SK-MEL-5 (cell line): ENCODE data around the gene TRPC5OS. TPM values are rescaled to one million over a fixed set of nuclear protein-coding genes. Genes with fewer than 3 reads are reported as not detected.

Experiments used
- DNase-seq: peaks from one replicate; pipeline ENCODE4 v3.0.0-alpha.2; 2016; ENCODE audit warnings: low read depth, low spot score
- in situ Hi-C: cut with HindIII; loops from 2 replicates; pipeline ENCODE4 v1.10.0; 2016; ENCODE audit warnings: low sequenced_read_pairs, high pct_unique_total_duplicates, low pct_unique_long_range_greater_than_20kb
- total RNA-seq: library from RNA; depleted of rRNA; stranded (reverse); fragments of >200 nt; shearing (Covaris generic); gene quantifications from 2 replicates; pipeline ENCODE4 v1.2.3, GENCODE V29; 2014; rRNA removed

TRPC5OS gene
- total RNA-seq, 1 experiment from 2014 or later = not detected

GRCh38 chrX:111881715-111882114 lies 5.7 kb downstream of the TRPC5OS start:
- no peak for DNase-seq
- in situ Hi-C loops = no loop called here

- in situ Hi-C loops = no loop called here
- DNase-seq = no peak
Measured at GRCh38 chrX:111886678-111887077, 10.7 kb downstream of the TRPC5OS start.

GRCh38 chrX:111888600-111888999 lies 12.6 kb downstream of the TRPC5OS start:
- in situ Hi-C loops = no loop called here

GRCh38 chrX:111892375-111892774 lies 16.4 kb downstream of the TRPC5OS start:
- DNase-seq = peak; percentile 18
- in situ Hi-C loops = no loop called here

More at GRCh38 chrX:111888600-111888999, 12.6 kb downstream of the TRPC5OS start:
- DNase-seq = no peak

GRCh38 chrX:111896148-111896547 lies 20.2 kb downstream of the TRPC5OS start:
- in situ Hi-C loops = no loop called here
- no peak for DNase-seq

- DNase-seq = no peak
- in situ Hi-C loops = no loop called here
Measured at GRCh38 chrX:111914398-111915090, 38.6 kb downstream of the TRPC5OS start.

GRCh38 chrX:111917591-111917990 lies 41.6 kb downstream of the TRPC5OS start:
- in situ Hi-C loops = no loop called here
- no peak for DNase-seq

- no peak for DNase-seq
- in situ Hi-C loops = no loop called here
Measured at GRCh38 chrX:111928456-111928855, 52.5 kb downstream of the TRPC5OS start.

Other genes starting within 250 kb of the TRPC5OS start
- gene ALG13, start 195.0 kb upstream of the TRPC5OS start, total RNA-seq = 64.4 and 82.5 TPM in 2 replicates
- not detected in 2 replicates for gene TRPC5, start 206.6 kb downstream of the TRPC5OS start, total RNA-seq
- gene RTL4, start 206.8 kb downstream of the TRPC5OS start, total RNA-seq = not detected in 2 replicates